ENCODE data around the gene TNNT3.
A peak's percentile ranks its signal among the peaks of the same experiment; 100 is the strongest.
"Not testable (repeated sequence)": the region's sequence is repeated elsewhere in the genome, so short reads cannot be mapped to it uniquely, and the experiment has no call there.

The TNNT3 gene

DNA sequence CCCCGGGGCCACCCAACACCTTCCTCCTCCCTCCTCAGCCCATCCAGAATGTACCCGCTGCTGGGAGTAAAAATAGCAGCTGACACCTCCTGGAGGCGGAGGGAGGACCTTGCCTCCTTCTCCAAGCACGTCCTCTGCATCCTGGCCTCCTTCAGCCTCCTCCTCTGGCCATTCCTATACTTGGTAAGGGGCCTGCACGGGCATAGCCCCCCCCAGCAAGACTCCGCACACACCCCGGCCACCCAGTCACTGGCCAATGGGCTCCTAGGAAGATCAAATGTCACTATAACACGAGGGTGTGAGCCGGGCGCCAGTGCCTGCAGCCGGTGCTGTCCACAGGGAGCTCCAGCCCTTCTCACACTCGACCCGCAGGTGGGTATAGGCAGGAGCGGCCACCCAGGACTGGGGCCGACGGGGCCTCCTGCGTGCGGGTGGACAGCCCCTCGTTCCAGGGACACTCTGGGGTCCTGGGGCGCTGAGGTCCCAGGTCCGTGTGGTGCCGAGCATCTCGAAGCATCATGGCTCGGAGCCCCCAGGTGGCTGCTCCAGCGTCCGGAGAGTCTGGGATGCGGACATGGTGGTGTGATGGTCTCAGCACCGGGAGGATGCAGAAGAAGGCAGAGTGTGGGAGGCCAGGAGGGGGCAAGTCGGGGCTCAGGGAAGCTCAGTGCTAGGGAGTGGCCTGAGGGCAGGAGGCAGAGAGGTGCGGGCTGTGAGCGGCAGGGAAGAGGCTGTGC lies at the start of gene TNNT3:
Gene TNNT3, plus strand, starts transcription at position 313 of the 737 bp plus-strand sequence. CDS start 3,172 bp downstream, outside the sequence.
- DNase-seq = no peak

DNA sequence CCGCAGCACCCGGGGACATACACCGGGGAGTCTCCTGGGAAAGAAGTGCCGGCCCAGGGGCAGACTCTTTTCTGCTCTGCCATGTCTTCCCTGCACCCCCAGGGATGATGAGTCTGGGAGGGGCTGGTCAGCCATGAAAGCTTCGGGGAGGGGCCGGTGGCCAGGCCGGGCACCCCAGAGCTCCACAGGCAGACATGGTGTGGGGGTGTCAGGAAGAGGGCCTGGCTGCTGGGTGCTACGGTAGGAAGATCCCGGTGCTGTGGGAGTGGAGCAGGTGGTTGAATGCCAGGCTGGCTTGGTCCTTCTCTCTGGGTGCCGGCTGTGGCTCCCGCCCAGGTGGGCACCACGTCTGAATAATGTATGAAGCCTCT lies 49.2 kb upstream of the TNNT3 start:
- no peak for DNase-seq

DNA sequence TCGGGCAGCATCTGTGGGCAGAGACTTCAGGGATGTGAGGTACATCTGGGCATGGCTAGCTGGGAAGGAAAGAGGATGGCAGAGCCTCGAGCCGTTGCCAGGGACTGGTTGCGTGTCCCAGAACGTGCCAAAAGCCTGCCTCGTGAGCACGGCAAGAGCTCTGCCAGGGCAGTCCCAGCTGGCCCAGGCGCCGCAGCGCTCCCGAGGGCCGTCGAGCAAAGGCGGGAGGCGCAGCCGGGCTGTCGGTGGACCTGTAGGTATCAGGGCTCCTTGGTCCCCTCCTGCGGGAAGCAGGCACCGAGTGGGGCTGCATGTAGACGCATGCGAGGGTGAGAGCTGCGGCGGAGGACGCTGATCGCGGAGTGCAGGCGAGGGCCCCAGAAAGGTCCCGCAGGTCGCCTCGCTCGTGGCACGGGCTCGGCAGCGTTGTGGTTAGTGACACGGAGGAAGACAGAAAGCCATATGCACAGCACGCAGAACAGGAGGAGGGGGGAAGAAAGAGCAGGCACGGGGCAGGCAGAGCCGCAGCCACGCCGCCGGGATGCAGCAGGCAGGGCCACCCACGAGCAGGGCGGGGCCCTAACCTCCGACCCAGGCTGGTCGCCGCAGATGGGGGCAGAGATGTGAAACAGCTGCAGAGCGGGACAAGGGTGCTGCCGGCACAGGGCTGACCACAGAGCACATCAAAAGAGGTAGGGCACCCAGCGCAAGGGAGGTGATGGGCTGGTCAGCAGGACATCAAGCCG lies 48.6 kb upstream of the TNNT3 start:
- peak; percentile 60 for DNase-seq

DNA sequence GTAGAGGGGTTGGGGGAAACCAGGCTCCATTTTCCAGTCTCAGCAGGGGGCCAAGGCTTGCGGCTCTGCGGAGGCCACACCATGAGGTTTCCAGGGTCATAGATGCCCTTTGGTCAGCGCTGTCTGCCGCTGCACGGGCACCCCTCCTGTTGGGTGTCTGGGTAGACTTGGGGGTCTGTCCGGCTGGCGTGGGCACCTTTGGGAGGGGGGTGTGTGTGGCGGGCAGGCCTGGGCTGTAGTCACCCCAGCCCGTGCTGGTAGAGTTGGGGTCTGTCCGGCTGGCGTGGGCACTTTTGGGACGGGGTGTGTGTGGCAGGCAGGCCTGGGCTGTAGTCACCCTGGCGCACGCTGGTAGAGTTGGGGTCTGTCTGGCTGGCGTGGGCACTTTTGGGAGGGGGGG lies 48.0 kb upstream of the TNNT3 start:
- DNase-seq = no peak

DNA sequence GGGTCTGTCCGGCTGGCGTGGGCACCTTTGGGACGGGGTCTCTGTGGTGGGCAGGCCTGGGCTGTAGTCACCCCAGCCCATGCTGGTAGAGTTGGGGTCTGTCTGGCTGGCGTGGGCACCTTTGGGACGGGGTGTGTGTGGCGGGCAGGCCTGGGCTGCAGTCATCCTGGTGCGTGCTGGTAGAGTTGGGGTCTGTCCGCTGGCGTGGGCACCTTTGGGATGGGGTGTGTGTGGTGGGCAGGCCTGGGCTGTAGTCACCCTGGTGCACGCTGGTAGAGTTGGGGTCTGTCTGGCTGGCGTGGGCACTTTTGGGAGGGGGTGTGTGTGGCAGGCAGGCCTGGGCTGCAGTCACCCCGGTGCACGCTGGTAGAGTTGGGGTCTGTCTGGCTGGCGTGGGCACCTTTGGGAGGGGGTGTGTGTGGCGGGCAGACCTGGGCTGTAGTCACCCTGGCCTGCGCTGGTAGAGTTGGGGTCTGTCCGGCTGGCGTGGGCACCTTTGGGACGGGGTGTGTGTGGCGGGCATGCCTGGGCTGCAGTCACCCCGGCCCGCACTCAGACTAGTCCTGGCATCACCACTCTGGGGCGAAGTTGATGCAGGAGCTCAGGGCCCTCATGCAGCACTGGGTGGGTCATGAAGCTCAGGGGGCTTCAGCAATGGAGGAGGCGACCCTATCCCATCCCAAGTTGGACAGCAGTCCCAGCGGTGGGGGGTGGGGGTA lies 47.1 kb upstream of the TNNT3 start:
- DNase-seq = no peak

DNA sequence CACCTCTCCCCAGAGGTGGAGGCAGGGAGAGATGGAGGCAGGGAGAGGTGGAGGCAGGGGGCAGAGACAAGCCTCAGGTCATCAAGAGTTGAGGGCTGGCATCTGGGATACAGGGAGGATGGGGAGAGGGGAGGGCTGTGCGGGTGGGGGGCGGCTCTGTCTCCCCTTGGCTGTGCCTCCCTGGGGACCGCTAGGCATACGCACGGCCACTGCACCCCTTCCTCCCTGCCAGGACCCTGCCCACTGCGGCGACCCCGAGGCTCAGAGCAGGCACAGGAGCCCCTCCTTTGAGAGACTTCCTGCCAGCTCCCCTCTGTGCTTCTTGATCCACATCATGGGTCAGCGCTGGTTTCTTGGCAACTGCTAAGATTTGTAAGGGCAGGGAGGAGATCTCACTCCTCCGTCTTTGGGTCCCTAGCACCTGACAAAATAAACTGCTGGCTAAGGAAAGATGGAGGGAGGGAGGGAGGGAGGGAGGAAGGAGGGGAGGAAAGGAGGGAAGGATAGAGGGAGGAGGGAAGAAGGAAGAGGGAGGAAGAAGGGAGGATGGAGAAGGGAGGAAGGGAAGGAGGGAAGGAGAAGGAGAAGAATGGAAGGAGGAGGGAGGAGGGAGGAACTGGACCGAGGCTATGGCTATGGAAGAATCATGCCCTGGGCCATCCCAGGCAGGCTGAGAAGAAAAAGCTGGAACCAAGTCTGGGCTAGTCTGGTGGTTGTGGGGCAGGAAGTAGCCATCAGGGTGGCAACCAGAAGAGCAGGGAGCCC lies 46.3 kb upstream of the TNNT3 start:
- DNase-seq = no peak

DNA sequence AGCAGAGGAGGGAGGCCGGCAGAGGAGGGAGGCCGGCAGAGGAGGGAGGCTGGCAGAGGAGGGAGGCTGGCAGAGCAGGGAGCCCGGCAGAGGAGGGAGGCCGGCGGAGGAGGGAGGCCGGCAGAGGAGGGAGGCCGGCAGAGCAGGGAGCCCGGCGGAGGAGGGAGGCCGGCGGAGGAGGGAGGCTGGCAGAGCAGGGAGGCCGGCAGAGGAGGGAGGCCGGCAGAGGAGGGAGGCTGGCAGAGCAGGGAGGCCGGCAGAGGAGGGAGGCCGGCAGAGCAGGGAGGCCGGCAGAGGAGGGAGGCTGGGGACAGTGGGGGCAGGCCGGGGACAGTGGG lies 45.7 kb upstream of the TNNT3 start:
- DNase-seq = not testable (repeated sequence)

DNA sequence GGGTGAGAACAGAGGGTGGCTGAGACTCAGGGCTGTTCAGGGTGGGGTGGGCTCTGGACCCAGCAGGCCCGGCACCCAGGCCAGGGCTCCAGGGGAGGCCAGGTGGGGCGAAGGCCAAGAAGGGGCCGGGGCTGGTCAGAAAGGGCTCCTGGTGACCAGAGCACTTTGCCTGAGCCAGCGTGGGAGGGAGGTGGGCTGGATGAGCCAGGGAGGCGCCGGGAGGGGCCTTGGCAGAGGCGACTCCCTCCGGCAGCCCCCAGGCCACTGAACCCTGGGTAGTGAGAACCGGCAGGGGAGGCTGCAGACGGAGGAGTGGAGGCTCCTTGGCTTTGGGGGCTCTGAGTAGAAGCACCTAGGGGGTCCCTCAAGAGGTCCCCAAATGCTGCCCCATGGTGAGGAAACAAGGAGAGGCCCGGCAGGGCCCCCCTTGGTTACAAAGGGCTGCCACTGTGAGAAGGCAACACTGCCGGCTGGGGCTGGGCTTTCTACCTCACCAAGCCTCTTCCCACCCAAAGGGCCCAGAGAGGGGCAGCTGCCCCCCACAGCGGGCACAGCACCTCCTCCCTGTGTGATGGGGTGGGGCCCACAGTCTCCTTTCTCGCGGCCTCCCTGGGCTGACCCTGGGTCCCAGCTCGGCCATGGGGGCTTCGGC lies 44.9 kb upstream of the TNNT3 start:
- not testable (repeated sequence) for DNase-seq

DNA sequence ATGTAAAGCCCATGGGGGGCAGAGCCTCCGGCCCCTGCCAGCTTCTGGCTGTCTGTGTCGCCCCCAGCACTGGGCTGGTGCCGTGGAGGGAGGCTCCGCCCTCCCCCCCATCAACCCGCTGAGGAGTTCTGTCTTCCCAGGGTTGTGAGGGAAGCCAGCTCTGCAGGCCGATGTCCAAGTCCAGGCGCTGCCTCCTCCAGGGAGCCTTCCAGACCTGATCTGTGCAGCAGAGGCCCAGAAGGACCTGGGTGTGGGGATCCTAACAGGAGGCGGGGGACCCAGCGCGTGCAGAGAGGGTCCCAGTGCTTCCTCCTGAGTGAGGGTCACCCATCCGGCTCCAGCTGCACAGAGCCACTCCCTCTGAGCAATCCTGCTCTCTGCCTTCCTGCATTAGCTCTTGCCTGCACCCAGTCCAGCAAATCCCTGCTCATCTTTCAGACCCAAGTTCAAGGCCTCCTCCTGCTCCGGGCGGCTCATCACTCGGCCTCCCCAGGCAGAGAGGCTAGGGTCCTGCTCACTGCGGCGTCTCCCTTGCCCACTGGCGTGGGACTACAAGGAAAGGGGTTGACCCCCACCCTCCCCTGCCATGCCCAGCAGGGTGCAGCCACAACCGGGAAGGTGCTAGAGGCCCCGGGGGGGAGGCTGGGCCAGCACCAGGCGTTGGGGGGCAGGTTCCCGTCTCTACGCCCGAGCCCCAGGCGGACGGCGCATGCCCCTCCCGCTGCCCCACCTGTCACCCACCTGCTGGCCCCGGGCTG lies 44.2 kb upstream of the TNNT3 start:
- no peak for DNase-seq

DNA sequence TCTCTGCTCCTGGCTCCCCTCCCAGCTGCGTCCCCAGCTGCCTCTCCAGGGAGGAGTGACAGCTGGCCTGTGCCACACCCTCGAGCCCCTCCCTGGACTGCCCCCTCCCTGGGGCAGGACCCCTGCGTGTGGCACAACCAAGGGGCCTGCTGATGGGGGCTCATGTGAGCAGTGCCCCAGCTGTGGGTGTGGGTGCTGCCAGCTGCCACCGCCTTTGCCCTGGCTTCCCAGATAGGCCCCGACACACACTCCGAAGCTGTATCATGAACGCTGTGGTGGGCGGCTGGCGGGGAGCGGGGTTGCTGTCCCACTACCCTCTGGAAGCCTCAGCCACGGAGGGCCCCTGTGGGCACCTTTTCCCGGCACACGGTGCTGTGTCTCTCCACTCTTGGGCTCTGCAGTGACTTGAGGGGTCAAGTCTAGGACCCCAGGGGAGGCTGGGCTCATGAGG lies 43.6 kb upstream of the TNNT3 start:
- not testable (repeated sequence) for DNase-seq

DNA sequence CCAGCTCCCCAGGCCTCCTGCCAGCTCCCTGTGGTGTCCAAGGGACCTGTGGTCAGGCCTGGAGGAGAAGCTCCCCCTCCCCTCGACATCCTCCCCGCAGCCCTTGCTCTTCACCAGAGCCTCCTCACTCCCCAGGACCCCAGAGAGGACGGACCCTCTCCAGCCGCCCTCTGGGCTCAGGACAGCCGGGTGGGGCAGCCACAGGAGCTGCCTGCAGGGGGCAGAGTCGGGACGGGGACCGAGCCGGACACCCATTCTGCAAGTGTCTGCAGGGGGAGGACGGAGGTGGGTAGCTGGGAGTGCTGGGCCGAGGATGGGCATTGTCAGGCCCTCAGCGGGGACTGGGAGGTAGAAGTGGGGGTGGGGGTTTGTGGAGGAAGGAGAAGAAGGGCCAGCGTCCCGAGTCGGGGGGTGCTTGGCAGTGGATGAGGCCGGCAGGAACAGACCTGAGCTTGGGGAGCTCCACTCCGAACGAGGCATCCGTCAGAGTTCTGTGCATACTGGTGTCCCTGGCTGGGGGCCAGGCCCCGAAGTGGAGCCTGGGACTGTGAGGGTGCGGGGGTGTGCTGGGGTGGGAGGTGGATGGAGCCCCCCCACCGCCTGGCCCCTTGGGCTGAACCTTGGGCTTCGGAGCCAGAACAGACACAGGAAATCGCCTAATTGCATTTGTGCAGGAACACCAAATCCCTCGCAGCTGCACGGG lies 43.0 kb upstream of the TNNT3 start:
- no peak for DNase-seq

DNA sequence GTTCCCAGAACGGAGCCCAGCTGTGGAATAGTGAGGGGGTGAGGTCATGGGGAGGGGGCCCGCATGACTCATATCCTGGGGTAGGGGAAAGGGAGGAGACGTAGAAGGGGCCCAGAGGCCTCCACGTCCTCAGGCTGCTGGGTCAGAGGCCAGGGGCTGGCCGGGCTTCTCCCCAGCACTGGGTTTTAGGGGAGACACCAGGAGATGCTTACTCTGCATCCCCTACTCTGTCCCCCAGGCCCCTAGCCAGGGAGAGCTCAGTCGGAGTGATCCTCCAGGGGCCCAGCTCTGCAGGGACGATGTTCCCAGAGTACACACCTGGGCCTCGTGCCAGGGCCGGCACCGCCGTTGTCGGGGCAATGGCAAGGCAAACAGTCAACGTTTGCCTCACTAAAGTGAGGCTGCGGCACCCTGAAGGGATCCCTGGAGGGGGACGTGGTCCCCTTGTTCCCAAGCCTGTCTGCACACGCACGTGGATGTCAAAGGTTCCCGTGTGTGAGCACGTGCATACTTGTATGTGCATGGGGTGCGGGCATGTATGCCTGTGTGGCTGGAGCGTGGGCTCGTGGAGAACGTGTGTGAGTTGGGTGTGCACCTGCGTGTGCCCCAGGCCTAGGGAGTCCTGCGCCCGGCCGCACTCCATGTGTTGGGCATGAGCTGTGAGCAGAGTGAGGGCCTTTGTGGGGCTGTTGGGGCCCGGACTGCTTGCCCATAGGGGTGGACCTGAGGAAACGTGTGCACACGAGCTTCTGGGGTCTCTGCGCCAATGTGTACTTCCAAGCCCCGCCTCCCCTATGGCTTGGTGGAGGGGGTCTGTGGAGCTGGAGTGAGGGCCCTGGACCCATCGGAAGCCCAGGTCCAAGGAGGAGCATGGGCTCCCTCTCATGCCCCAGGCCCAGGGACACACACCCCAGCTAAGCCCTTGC lies 42.0 kb upstream of the TNNT3 start:
- no peak for DNase-seq

DNA sequence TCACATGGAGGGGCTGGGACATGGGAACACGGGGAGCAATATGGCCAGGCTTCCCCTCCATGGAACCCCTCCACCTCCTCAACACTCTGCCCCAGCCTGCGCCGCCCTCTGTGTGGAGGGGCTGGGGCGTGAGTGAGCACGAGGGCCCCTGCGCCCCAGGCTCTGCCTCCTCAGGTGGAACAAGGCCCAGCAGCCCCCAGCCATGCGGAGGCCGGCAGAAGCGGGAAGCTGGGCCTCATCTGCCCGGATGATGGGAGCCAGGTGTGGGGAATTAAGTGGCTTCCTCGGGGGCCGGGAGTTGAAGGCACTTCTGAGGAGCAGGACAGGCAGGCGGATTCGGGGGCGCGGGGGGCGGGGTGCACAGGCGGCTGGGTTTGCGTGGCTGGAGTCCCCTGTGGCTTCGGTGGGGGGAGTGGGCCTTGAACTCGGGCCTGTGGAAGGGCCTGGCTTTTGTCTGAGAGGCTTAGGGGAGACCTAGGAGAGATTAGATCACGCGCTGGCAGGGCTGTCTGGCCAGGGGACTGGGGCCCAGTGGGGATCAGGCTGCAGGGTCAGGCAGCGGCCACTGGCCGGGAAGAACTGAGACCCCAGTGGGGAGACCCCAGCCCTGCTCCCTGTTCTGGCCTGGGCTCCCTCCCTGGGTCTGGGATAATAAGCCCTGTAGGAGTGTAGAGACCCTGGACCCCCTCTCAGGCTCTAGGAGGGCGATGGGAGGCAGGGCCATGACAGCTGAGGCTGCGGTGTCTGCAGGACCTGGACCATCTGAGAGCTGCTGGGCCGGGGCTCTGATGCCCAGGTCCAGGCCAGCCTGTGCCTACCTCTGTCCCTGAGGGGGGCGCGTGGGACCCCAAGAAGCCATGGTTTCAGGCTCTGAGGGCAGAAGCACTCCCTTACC lies 41.1 kb upstream of the TNNT3 start:
- no peak for DNase-seq

DNA sequence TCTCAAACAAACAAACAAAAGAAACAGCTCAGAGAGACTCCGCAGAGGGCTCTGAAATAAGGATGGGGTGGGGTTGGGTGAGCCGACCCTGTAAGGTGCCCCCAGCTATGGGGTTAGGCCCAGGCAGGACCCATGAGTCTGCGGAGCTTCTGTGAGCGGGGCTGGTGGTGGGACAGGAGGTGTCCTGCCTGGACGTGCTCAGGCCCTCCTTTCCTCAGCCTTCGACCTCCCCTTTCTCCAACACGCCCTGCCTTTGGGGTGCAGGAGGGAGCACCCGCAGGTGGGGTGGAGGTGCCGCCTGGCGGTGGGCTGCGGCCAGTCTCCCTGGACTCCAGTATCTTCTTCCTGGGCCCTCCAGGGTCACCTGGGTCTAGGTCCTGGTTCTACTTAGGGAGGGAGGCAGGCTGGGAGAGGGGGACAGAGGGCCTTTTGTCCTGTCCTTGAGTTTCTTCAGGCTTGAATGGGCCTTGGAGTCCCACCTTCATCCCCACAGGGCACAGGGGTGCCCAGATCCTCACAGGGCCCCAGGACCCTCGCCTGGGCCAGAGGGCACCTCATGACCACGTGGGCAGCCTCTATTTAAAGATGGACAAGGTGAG lies 40.1 kb upstream of the TNNT3 start:
- no peak for DNase-seq

DNA sequence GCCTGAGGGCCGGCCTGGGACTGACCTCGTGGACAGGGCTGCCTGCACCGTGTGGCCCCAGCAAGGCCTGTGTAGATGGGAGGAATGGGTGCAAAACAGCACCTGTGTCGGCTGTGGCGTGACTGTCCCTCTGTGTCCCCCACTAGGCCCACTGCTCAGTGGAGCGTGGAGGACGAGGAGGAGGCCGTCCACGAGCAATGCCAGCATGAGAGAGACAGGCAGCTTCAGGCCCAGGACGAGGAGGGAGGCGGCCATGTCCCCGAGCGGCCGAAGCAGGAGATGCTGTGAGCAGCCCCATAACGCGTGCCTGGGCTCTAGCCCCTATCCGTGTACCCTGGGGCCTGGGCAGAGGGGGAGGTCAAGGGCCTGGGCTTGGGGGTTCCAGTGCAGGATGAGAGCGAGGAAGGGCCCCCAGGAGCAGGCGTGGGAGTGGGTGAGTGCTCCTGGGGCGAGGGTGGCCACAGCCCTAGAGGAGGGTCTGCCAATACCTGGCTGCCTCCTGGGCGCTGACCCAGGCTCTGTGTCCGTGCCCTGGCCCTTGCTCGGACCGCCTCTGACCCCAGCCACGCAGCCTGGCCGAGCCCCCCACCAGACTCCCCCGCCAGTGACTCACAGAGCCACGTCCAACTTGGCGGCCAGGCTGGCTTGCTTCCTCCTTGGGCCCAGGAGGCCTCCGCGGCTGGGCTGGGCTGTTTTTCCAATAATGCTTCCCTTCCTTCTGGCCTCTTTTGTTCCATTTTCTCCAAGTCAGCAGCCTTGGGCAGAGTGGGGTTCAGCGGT lies 39.4 kb upstream of the TNNT3 start:
- DNase-seq = no peak

DNA sequence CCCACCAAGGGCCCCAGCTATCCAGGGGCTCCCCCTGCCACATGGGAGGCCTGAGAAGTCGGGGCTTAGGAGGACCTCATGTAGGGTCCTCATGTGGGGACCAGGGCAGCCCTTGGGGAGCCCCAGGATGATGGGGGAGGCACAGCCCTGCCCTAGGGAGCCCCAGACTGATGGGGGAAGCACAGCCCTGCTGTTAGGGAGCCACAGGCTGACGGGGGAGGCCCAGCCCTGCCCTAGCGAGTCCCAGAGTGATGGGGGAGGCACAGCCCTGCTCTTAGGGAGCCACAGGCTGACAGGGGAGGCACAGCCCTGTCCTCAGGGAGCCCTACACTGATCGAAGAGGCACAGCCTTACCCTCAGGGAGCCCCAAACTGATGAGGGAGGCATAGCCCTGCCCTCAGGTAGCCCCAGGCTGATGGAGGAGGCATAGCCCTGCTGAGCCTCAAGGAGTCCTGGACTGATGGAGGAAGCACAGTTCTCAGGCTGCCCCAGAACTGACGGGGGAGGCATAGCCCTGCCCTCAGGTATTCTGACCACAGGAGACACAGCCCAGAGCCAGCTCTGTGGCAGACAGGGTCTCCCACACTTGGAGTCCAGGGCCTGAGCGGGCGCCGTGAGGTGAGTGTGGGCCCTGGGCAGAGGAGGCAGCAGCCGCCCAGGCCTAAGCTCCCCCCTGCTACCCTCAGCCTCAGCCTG lies 38.6 kb upstream of the TNNT3 start:
- no peak for DNase-seq
